Neutrophil (primary cell): ENCODE measurements around the gene CPNE7.

Source experiments
- H3K27ac ChIP-seq: fragments of 200-600 bp; sonication (generic); 2 replicates; pipeline ENCODE4 v1.5.1; 2016; ENCODE audit warnings: mild to moderate bottlenecking, moderate library complexity
- H3K27me3 ChIP-seq: fragments of 200-600 bp; sonication (generic); 2 replicates; pipeline ENCODE4 v1.6.0; 2016; ENCODE audit warnings: mild to moderate bottlenecking
- H3K36me3 ChIP-seq: fragments of 200-600 bp; sonication (generic); 2 replicates; pipeline ENCODE4 v1.5.1; 2017
- H3K4me1 ChIP-seq, 2 experiments: fragments of 200-600 bp in 1 of 2; sonication (generic) in 1 of 2; 1 replicate in 1 of 2; 2 replicates in 1 of 2; pipeline versions ENCODE4 v1.5.1 to v1.6.1; 2013 to 2016; ENCODE audit warnings: low read depth in 1 of 2, low read length in 1 of 2, mild to moderate bottlenecking in 1 of 2, moderate library complexity in 1 of 2; ENCODE audit not compliant: control insufficient read depth in 1 of 2, insufficient read depth in 1 of 2
- H3K4me3 ChIP-seq, 2 experiments: fragments of 200-600 bp in 1 of 2; sonication (generic) in 1 of 2; 1 replicate in 1 of 2; 2 replicates in 1 of 2; pipeline ENCODE4 v1.5.1; 2013 to 2016; ENCODE audit warnings: low read depth in 1 of 2, low read length in 1 of 2, mild to moderate bottlenecking in 1 of 2, moderate library complexity in 1 of 2
- H3K9me3 ChIP-seq: fragments of 200-600 bp; sonication (generic); 2 replicates; pipeline ENCODE4 v1.5.1; 2016
- TF ChIP-seq, protein P1 (sequence below): fragments of 200-600 bp; sonication (generic); IDR thresholded peaks from 2 replicates; pipeline ENCODE4 v1.5.1; 2016; ENCODE audit warnings: antibody characterized with exemption

CPNE7 gene

DNA sequence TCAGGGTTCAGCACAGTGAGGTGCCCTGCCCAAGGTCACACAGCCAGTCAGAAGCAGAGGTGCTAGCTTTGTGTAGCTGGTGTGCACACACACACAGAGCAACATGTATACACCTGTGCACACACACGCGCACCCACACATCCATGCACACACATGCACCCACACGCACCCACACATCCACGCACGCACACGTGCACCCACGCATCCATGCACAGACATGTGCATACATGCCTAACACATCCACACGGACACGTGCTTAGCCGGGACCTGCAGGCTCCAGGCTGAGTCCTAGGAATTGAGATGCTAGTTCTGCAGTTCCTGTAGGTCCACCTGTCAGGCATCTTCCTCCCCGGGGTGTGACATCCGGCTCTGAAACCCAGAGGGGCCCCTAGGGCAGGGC, 24.9 kb downstream of the CPNE7 start:
- H3K4me1 ChIP-seq, result no peaks in the 10 kb centered on the region
- H3K27ac ChIP-seq, result no peak overlapping the region
- TF ChIP-seq, protein P1, sequence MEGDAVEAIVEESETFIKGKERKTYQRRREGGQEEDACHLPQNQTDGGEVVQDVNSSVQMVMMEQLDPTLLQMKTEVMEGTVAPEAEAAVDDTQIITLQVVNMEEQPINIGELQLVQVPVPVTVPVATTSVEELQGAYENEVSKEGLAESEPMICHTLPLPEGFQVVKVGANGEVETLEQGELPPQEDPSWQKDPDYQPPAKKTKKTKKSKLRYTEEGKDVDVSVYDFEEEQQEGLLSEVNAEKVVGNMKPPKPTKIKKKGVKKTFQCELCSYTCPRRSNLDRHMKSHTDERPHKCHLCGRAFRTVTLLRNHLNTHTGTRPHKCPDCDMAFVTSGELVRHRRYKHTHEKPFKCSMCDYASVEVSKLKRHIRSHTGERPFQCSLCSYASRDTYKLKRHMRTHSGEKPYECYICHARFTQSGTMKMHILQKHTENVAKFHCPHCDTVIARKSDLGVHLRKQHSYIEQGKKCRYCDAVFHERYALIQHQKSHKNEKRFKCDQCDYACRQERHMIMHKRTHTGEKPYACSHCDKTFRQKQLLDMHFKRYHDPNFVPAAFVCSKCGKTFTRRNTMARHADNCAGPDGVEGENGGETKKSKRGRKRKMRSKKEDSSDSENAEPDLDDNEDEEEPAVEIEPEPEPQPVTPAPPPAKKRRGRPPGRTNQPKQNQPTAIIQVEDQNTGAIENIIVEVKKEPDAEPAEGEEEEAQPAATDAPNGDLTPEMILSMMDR, result no peak
- H3K27me3 ChIP-seq, result peaks cover 20% of the 10 kb centered on the region
- no peaks in the 10 kb centered on the region for H3K36me3 ChIP-seq
- no peak overlapping the region for H3K4me3 ChIP-seq
- H3K9me3 ChIP-seq, result no peaks in the 10 kb centered on the region

DNA sequence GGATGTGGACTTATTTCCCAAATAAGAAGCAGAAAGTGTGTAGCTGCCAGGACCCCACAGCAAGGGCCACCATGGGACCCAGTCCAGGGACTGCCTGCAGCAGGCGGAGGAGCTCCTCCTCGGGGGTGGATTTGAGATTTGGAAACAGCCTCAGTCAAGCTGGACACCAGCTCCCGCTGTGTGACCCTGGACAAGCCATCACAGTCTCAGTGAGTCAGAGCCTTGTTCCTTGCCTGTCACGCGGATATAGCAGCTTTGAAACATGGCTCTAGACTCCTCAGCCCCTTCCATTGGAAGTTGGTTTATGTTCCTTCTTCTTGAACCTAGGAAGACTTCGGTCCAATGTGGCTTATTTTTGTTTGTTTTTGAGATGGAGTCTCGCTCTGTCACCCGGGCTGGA, 25.4 kb downstream of the CPNE7 start:
- TF ChIP-seq, protein P1, result no peak
- no peaks in the 10 kb centered on the region for H3K4me1 ChIP-seq
- H3K9me3 ChIP-seq, result no peaks in the 10 kb centered on the region
- H3K4me3 ChIP-seq, result no peak overlapping the region
- H3K27ac ChIP-seq, result no peak overlapping the region
- no peaks in the 10 kb centered on the region for H3K36me3 ChIP-seq
- H3K27me3 ChIP-seq, result peaks cover 20% of the 10 kb centered on the region

DNA sequence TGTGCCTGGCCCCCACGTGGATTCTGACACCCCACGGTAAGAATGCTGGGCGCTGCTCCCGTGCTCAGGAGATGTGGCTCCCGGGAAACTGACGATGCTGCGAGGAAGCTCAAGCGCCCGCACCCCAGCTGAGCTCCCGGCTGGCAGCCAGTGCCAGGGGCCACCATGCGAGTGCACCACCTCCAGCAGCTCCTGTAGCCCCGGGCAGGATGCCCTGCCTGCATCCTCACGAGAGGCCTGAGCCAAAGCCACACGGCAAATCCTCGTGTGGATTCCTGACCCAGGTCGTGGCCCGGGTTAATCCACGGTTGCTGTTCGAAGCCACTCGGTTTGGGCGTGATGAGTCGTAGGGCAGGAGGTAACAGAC, 26.3 kb downstream of the CPNE7 start:
- H3K27me3 ChIP-seq, result peaks cover 20% of the 10 kb centered on the region
- no peak overlapping the region for H3K27ac ChIP-seq
- no peak overlapping the region for H3K4me3 ChIP-seq
- H3K4me1 ChIP-seq, result no peaks in the 10 kb centered on the region
- no peaks in the 10 kb centered on the region for H3K36me3 ChIP-seq
- TF ChIP-seq, protein P1, result no peak
- no peaks in the 10 kb centered on the region for H3K9me3 ChIP-seq

DNA sequence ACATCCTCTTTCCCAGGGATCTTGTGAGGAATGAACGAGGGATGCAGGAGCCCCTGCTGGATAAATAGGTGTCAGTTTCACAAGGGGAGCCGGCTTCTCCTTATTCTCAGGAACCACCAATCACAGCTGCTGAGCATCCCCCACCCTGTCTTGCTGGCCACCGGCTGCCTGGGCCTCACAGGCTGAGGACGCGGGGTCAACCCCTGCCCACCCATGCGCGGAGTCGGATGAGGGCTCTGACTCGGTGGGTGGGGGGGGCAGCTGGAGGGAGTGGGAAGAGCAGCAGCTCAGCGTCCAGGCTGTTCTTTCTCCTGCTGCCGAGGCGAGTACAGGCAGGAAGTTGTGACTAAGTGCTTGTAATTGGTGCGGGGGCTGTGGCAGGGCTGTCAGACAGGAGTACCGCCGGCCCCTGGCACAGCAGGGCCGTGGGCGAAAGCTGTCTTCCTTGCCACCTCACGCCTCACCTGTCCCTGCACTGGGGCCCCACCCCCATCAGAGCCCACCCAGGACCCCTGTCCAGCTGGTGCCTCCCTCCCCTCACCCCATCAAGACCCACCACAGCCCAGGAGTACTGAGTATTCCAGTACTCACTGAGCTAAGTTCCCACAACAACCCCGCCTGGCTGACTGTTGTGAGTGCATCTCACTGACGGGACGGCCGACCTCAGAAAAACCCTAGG, 26.9 kb downstream of the CPNE7 start:
- no peak overlapping the region for H3K27ac ChIP-seq
- TF ChIP-seq, protein P1, result no peak

DNA sequence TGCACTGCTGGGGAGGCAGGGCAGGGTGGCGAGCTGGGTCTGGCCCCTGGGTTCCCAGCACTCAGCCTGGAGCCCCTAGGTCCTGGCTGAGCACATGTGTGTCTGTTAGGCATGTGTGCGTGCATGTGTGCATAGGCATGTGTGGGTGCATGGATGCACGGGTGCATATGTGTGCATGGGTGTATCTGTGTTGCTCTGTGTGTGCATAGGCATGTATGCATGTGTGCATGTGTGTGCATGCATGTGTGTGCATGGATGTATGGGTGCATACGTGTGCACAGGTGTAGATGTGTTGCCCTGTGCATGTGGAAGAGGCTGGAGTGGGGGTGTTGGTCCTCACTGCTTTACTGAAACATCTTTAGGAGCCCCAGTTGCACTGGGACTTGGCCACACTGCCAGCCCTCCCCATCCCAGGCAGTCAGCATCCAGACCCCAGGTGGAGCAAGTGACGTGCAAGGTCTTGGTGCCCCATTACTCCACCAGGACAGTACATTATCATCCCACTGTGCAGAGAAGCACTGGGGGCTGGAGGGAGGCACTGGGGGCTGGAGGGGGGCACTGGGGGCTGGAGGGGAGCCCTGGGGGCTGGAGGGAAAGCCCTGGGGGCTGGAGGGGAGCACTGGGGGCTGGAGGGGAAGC, 27.5 kb downstream of the CPNE7 start:
- H3K4me1 ChIP-seq, result no peaks in the 10 kb centered on the region

More for the DNA sequence above, 26.9 kb downstream of the CPNE7 start:
- Histone ChIP-seq H3K4me3 (no peak overlapping the region), H3K36me3 (no peaks in the 10 kb centered on the region), H3K27me3 (peaks cover 20% of the 10 kb centered on the region), H3K4me1 (no peaks in the 10 kb centered on the region), H3K9me3 (no peaks in the 10 kb centered on the region)

More for the DNA sequence above, 27.5 kb downstream of the CPNE7 start:
- Histone ChIP-seq H3K36me3 (no peaks in the 10 kb centered on the region), H3K4me3 (no peak overlapping the region), H3K9me3 (no peaks in the 10 kb centered on the region), H3K27ac (no peak overlapping the region), H3K27me3 (peaks cover 20% of the 10 kb centered on the region)
- TF ChIP-seq, protein P1, result no peak
